Epidermal melanocyte (primary cell): Measurements from ENCODE around the gene CLEC11A.

Source experiments
- DNase-seq: peaks from one replicate; pipeline ENCODE4 v3.0.0; 2011; ENCODE audit warnings: low spot score; ENCODE audit not compliant: insufficient read length

The CLEC11A gene, protein sequence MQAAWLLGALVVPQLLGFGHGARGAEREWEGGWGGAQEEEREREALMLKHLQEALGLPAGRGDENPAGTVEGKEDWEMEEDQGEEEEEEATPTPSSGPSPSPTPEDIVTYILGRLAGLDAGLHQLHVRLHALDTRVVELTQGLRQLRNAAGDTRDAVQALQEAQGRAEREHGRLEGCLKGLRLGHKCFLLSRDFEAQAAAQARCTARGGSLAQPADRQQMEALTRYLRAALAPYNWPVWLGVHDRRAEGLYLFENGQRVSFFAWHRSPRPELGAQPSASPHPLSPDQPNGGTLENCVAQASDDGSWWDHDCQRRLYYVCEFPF

DNA sequence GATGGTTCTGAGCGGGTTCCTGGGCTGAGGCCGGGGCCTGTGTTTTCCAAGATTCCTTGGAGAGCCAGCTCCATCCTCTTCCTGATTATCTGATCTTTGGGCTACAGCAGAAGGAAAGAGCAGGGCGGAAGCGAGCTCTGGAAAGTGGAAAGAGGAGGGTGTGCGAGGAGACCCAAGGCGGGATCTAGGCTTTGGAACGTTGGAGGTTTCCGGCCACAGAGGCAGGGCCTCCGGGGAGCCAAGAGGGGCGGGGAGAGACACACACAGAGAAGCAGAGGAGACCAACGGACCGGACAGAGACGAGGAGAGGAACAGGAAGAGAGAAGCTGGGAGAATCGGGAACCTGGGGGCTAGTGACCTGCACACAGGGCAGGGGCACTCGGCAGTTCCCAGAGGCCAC, at the start of gene CLEC11A:
TSS of gene CLEC11A (plus strand) at position 296 of the 400 bp plus-strand sequence. CDS start 162 bp downstream, outside the sequence.
- DNase-seq = peak; percentile 81

DNA sequence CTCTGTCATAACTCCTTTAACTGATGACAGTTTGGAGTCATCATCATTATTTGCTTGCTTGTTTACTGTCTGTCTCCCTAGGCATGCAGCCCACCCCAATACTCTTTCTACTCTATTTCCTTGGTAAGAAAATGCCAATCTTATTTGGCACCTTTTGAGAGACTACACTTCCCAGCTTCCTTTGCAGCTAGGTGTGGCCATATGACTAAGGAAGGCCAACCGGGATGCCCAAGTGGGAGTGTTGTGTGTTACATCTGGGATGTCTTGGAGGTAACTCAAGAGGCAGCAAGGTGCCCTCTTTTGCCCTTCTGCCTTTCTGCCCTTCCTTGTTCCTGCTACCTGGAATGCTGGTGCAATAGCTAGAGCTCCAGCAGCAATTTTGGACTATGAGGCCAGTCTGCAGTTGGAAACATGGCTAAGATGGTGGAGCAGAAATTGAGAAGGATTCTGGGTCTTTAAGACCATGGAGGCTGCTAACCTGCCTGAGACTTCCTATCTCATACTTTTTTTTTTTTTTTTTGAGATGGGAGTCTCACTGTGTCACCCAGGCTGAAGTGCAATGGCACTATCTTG, 46.5 kb upstream of the CLEC11A start:
- no peak for DNase-seq

DNA sequence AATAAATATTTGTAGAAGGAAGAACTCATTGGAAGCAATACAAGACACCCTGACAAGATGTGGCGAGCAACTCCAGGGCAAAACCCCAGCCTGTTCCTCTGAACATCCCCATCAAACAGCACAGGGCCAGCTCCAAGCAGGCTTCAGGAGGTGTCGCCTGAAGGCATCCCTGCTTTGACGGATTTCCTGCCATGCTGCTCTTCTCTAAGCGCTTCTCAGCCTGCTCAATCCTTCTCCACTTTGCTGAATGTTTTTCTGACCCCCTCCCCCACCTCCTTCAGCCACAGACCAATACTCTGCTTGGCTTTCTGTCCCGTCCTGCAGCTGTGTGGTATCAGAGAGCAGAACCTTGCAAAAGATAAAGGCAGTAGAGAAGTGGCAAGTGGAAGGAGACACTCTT, 45.5 kb upstream of the CLEC11A start:
- DNase-seq = no peak

DNA sequence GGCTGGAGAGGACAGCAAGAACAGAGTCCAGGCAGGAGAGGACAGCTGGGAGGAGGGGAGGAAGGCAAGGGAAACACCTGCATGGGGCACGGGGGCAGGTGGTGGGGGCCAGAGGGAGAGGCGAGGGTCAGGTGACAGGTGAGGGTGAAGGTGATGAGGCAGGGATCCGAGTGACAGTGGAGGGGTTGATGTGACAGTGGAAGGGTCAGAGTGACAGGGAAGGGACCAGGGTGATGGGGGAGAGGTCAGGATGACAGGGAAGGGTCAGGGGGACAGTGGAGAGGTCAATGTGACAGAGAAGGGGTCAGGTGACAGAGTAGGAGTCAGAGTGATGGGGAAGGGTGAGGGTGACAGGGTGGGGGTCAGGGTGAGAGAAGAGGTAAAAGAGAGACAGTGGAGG, 44.8 kb upstream of the CLEC11A start:
- DNase-seq = no peak

DNA sequence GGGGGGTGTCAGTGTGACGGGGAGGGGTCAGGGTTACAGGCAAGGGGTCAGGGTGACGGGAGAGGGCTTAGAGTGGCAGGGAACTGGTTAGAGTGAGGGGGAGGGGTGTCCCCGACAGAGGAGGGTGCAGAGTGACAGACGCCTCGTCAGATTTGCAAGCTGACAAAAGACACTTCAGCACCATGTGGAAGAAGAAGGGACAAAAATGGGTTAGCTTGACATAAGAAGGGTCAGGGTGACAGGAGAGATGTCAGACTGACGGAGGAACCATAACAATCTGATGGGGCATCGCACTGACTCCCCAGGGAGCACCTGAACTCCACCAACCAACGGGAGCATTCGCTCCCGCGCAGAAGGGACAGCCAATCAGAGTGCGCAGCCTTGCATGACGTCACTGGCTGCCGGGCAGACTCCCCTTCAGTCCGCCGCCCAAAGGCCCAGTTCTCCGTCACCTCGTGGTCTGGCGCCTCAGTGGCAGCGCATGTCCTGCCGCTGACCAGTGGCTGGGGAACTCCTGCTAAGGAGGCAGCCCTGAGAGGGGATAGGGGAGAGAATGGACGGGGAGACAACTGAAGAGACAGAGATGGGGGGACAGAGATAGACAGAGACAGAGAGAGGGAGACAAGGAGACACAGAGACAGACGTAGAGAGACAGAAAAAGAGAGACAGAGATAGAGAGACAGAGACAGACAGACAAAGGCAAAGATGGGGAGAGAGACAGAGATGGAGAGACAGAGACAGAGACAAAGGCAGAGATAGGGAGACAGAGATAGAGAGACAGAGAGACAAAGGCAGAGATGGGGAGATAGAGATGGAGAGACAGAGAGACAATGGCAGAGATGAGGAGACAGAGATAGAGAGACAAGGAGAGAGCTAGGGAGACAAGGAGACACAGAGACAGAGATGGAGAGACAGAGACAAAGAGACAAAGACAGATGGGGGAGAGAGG, 43.7 kb upstream of the CLEC11A start:
- DNase-seq = peak; percentile 97

DNA sequence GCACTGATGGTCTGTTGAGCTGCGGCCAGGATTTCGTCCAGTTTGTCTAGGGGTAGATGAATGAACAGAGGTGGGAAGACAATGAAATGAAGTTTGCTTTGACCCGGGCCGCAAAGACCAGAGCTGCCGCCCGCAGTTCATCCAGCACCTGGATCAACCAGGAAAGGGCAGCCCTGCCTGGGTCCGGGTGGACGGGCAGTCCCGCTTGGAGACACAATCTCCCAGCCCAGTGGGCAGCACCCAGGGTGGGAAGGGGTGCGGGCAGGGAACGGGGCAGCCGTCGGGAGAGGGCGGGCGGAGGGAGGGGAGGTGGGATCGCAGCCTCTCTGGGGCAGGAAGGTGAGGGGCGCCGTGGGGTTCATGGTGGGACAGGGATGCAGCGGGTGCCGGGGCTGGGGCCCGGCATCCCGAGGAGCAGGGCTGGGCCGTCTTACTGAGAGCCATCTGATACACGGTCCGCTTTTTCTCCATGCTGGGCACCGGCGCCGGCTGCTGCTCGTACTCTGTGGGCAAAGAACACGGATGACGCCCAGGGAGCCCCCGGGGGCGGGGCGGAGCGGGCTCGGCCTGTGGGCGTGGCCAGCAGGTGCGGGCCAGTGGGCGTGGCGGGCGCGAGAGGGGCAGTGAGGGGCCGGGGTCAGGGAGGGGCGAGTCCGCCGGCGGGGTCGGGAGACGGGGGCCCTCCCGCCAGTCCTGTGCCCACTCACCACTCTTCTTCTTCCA, 36.7 kb upstream of the CLEC11A start:
- DNase-seq = no peak

DNA sequence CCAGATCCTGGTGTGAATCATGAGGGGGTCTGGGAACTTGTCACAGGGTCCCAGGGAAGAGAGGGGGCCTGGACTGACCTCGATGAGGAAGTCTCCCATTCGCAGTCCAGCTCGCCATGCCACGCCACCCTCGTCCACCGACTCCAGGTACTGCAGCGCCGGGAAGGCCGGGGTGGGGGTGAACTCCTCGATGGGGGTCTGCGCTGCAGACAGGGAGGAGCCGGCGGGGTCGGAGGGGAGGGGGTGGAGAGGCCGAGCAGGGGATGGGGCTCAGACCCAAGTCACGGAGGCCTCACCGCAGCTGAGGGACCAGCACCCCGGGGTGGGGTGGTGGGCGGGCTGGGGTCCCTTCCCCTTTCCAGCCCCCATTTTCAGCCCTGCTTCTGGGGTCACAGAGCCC, 34.4 kb upstream of the CLEC11A start:
- no peak for DNase-seq

DNA sequence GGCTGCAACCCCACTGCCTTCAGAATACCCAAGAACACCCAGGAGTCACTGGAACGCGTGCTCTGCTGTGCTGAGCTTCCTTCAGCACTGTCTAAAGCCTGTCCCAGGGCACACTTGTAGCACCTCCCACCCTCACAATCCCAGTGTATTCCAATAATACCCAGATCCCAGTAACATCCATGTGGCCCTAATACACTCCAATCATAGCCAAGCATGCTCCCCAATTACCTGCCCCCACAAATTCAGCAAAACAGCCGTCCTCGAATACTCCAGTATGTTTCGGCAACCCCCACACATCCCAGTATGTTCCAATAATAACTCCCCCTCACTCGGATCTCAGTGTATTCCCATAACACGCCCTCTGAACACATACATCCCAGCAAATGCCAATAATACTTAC, 32.7 kb upstream of the CLEC11A start:
- no peak for DNase-seq

DNA sequence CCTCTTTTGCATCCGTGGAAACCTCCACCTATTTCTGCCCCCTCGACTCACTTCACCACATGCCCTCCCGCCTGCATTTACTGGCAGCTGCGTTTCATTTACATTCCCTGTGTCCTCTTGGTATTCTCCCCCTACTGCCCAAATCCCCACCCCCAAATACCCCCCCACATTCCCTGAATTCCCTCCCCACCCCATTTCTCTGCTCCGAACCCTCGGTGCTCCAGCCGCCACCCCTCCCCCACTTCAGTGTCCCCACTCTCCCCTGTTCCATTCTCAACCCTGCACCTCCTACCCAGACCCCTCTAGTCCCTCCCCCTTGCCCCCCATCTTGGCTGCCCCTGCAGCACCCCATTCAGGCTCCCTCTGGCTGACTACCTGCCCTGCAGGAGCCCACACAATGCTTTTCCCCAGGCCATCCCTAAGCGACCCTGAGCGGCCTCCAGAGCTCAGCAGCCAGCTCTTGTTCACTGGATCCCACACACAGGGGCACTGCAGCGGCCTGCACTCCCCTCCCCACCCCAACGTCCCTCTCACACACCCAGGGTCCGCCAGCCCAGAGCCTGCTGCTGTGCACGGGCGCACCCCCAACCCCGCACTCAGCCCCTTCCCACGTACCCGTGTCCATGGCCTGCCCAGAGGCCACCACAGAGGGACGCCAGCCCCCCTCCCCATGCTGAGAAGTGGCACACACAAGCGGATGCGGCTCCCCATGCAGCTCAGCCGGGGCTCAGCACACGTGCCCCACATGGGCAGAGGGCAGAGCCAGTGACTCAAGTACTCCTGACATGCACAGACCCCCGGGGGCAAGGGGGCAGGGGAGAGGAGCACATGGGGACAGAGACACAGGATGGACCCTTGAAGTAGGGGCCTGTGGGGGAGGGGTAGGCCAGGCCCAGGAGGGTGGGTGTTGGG, 29.8 kb upstream of the CLEC11A start:
- no peak for DNase-seq

DNA sequence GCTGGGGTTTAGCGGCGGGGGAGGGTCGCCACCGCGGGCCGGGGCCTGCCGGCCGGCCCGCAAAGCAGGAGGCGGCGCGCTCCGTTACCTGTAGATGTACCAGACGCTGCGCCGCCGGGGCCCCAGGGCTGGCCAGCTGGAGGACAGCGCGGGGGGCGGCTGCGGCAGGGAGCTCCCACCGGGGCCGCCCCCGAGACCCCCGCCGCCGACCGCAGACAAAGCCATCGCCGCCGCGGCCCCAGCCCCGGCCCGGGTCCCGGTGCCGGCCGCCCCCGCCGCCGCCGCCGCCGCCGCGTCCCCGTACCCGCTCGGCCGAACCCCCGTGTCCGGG, 28.4 kb upstream of the CLEC11A start:
- no peak for DNase-seq

DNA sequence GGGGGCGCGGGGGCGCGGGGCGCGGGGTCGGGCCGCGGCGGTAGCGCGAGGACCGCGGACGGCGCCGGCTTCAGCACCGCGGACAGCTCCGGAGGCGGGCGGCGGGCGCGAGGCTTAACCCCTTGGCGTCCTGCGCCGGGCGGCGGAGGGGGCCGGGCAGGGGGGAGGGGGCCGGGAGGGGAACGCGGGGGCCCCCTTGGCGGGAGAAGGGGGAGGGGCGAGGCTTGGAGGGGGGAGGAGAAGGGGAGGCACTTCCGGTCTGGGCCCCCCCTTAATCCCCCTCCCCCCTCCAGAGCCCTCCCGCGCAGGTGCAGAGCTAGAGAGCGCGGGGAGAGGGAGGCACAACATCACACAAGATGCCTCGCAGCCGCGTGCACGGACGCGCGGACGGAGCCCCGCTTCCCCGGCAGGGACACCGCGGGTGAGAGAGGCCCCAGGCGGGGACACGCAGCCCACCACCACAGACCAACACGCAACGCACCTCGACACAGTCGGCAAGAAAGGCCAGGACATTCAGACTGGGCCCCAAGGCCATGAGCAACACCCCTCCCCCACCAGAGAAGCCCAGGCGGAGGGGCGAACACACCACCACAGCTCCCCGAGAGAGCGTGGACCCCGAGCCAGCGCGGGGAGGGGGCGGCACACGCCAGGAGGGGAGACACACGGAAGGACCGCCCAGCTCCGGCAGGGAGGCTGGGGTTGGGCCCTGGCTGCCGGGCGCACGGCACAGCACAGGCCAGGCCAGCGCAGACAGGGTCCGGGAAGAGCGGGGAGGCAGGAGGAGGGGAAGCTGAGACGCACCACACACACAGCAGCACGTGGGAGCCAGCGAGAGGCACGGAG, 27.7 kb upstream of the CLEC11A start:
- DNase-seq = no peak

DNA sequence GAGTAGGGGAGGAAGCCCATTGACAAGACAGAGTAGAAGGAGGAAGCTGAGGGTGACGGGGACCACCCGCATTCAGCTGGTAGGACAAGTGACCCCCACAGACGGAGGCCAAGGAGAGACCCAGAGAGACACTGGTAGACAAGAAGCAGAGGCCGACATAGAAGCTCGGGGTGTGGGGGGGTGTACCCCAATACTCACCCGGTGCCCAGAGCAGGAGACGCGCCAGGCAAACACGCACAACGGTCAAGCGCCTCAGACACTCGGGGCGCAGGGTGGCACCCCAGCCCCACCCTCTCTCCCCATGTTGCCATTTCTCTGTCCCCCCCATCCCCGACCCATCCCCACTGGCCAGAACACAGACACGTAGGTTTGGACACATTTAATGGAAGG, 27.1 kb upstream of the CLEC11A start:
- no peak for DNase-seq

DNA sequence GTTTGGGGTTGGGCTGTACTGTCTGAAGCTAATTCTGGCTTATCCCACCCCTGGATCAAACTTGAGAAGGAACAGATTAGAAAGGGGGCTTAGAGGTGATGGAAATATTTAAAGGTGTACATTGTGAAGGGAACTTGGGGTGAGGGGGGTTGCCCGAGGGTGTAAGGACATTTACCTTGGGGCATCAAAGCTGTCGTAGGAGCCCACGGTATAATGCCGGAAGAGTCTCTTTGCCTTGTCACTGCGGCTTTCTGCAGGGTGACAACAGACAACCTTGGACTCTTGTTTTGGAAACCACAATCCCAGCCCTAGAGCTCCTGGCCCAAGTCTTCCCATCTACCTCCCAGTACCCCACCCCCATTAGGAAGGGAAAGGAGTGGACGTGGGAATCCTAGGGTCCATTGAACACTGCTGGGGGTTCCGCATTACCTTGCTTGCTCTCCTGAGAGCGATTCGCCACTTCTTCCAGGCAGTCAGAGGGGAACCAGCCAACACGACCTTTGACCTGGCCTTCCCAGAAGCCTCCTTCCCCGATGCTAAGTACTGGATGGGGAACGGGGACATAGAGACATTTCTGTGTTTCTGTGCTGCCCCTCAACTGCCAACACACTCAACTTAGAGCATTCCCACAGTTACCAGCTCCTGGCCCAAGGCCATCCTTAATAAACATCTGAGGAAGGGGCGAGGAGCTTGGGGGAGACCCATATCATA, 25.6 kb upstream of the CLEC11A start:
- no peak for DNase-seq

DNA sequence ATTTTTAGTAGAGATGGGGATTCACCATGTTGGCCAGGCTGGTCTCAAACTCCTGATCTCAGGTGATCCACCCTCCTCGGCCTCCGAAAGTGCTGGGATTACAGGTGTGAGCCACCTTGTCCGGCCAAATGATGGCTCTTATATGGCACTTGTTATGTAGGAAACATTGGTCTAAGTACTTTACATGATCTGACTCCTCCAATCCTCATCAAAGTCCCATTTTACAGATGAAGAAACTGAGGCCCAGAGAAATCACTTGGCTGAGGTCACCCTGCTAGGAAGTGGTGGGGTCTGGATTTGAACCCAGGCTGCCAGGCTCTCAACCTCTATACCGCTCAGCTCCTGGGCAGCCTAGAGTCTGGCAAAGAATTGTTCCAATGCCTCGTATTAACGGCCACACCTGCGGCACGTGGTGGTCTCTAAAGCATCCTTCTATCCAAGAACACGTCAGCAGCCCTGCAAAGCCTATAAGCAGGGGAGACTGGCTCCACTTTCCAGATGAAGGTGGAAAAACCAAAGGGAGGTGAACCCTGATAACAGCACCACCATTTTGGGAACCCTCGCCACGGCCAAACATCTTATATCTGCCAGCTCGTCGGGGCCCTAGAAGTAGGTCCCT, 21.7 kb upstream of the CLEC11A start:
- DNase-seq = no peak

DNA sequence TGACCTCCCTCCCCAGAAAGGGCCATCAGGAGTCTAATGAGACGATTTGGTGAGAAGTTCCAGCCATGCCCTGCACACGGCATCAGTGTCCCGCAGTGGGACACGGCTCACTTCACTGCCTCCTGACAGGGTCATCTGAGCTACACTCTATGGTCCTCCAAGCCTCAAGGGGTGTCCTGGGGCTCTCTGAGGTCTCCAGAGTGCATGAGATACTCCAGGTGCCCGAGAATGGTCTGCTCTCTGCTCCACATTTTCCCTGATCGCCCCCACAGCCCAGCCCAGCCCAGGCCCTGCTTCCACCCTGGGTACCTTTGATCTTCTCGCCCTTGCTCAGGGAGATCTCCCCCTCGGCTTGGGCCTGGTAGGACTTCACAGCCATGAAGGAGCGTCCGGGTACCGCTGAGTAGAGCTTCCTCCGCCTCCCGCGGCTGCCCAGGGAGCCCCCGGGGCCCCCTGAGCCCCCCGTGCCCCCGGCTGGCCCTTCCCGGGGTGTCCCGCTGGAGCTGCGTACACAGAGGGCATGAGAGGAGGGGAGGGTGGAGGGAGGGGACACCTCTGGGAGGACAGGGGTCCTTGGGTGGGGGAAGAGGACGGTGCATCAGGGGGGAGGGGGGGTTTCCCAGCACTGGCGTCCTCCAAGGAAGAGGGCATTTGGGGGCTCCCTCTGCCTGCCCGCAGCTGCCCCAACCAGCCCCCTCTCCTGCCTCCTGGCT, 20.9 kb upstream of the CLEC11A start:
- DNase-seq = no peak

DNA sequence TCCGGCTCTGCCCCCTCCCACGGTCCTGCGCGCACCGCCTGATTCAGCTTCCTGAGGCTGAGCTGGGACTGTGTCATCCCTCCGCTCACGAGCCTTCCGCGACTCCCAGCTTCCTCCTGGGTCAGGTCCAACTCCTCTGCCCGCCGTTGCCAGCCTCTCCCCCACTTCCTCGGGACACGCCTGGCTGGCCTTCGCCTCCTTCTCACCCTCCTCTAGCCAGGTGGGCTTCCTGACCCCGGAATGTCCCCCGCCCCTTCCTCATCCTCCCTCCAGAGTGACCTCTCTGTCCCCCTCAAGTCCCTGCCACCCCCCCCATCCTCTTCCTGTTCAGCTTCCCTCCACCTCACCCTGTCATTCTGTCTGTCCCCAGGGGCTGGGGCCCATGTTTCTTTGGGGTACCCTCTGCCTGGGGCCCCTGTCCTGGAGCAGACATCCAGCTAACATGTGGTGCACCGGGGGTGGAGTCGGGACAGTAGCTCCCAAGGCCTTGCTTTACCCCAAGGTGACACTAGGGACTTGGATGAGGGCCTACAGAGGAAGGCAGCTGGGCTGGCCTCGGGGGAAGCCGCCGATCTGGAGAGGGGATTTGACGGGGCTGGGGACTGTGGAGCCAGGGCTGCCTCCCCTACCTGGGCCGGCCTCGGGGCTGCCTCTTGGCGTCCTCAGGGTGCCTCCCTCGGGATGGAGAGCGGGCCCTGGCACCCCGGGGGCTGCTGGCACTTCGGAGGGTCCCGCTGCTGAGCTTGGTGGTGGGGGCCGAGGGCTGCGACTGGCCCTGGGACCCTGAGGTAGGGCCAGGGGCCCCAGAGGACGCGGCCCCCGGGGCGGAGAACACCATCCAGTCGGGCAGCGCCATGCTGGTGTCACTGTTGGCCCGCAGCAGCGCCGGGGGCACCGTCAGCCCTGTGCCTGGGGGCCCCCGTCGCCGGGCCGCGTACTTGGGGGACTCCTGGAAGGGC, 20.0 kb upstream of the CLEC11A start:
- DNase-seq = no peak
